Measurements from ENCODE around the gene ADK.
A peak's percentile ranks its signal among the peaks of the same experiment; 100 is the strongest.
"Not testable (repeated sequence)": the region's sequence is repeated elsewhere in the genome, so short reads cannot be mapped to it uniquely, and the experiment has no call there.

The ADK gene

DNA sequence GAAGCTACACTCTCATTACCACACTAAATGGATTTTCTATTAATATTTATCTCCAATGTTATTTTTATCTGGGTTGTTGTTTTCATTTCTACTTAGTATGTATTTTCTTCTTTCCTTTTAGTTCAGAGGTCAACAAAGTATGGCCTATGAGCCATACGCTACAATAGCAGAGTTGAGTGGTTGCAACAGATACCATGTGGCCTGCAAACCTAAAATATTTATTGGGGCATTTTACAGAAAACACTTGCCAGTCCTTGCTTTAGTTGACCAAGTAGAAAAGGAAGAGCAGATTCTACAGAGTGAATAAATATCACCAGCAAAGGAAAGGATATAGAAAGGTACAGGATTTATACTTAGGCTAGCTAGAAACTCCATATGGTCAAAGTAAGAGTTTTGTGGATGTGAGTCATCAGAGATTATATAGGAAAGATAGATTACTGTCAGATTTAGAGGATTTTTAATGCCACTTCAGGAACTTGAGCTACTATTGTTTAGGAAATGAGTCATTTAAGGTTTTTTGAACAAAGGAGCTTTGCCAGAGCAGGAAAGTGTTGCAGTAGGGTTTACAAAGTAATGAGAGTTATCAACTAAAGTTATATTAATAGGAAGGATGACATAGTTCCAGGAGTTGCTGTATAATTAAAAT, 352.1 kb downstream of the ADK start:
- DNase-seq = peak; percentile 26

DNA sequence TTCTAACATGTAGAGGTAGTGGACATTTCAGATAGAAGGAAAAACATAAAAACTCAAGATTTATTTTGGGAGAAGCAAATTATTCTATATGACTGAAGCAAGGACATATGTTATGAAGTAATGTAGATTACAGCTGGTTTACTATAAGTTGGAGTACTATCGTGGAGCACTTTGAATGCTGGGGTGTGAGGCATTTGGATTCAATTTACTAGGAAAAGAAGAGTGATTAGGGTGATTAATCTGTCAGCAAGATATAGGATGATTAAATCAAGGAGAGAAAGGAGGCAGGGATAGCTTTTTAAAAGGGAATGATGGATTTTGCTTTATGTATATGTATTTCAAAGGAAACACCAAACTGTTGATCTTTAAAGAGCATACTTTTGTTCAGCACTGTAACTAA, 356.9 kb downstream of the ADK start:
- no peak for DNase-seq

DNA sequence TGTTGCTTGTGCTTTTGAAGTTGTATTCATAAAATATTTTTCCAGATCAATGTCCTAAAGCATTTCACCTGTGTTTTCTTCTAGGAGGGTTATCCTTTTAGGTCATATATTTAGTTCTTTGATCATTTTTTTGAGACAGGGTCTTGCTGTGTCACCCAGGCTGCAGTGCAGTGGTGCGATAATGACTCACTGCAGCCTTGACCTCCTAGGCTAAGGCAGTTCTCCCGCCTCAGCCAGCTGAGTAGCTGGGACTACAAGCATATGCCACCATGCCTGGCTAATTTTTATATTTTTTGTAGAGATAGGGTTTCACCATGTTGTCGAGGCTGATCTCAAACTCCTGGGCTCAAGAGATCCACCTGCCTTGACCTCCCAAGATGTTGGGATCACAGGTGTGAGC, 359.6 kb downstream of the ADK start:
- DNase-seq = no peak

DNA sequence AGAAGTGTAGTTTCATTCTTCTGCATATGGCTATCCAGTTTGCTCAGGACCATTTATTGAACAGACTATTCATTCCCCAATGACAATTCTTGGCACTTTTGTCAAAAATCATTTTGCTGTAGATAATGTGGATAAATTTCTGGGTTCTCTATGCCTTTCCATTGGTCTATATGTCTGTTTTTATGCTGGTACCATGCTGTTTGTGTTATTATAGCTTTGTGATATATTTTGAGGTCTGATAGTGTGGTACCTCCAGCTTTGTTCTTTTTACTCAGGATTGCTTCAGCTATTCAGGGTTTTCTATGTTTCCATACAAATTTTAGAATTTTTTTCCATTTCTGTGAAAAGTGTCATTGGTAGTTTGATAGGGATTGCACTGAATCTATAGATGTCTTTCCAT, 360.0 kb downstream of the ADK start:
- DNase-seq = no peak

DNA sequence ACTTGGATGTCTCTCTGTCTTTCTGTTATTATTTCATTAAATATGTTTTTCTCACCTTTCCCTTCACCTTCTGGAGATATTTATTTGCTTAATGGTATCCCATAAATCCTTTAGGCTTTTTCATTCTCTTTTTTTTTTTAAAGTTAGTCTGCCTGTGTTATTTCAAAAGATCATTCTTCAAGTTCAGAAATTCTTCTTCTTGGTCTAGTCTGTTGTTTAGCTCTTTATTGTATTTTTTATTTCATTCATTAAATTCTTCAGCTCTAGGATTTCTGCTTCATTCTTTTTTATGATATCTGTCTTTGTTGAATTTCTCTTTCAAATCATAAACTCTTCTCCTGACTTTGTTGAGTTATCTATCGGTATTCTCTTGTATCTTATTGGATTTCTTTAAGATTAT, 363.3 kb downstream of the ADK start:
- no peak for DNase-seq

DNA sequence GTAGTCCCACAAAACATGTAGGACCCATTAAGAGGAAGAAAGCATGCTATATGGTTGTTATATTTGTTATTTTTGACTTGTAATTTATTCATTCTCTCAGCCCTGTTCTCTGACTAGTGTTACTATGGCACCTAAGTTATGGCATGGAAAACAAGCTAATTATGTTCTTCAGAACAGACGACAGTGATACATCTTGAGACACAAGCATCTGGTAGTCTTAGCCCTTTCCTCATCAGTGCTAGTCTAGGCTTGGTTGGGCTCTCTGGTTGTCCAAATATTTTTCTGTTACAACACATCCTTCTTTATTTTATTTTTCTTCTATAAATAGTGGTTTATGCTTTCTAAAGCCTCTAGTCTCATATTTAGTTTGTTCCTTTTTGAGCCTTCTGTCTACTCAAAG, 367.0 kb downstream of the ADK start:
- DNase-seq = peak; percentile 17

DNA sequence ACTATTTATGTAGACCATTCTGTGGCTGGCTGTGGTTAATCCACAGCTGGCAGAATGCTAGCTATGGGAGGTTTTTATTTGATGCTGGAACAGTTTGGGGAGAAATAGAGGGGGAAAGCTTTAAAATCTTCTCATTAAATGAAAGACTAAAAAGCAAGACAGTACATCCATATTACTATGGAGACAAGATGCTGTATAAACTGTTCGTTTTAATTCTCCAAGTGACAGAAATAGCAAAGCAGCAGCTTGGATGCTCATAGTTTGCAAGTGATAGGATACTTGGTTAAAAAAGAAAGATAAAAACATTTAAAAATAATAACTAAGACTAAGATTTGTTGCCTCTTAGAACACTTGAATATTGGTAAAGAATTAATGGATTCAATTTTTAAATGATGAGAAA, 370.5 kb downstream of the ADK start:
- DNase-seq = no peak

DNA sequence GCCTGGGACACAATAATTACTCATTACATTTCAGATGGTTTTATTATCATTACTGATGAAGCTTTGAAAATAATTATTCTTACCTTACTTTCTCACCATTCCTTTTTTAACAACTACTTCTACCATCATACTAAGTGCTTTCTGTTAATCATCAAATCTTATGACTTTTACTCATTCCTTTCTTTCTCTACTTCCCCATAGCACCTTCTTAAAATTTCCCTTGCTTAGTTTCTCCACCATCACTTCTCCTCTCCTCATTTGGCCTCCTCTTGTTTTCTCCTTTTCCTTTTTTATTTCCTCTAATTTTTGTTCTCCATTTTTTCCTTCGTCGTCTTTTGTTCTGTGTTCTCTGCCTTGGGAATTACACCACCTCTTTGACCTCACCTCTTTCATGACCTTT, 372.2 kb downstream of the ADK start:
- no peak for DNase-seq

DNA sequence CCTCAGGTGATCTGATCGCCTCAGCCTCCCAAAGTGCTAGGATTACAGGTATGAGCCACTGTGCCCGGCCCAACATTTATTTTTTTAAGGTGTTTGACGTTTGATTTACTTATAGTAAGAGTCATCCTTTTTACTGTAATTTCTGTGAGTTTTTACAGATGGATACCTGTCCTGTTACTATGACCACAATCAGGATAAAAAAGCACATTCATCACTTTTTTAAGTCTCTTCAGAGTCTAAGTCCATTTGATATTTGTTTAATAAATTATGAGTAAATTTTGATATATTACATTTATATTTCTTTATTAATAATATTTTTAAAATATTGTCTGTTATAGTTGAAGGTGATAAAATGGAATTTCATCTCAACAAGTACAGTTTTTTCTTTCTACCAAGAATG, 374.9 kb downstream of the ADK start:
- no peak for DNase-seq

DNA sequence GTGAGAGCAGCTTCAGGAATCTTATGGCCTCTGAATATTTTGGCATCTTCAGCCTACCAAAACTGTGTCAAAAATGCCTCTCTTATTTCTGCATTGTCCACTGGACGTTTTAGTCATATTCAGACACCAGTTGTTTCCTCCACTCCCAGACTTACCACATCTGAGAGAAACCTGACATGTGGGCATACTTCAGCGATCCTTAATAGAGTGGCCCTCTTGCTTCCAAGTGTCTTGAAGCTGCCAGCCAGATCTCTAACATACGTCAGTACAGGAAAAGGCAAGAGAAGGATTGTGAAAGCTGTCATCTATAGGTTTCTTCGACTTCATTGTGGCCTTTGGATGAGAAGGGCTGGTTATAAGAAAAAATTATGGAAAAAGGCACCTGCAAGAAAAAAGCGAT, 376.6 kb downstream of the ADK start:
- DNase-seq = not testable (repeated sequence)

DNA sequence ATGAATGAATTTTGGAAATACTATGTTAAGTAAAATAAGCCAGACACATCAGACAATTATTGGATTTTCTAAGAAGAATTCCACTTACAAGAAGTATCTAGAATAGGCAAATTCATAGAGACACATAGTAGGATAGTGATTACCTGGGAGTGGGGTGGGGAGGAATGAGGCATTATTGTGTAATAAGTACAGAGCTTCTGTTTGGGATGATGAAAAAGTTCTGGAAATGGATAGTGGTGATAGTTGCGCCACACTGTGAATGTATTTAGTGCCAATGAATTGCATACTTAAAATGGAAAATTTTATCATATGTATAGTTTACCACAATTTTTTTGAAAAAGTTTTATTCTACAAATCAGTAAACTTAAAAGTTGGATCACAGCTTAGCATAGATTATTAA, 378.2 kb downstream of the ADK start:
- DNase-seq = no peak

DNA sequence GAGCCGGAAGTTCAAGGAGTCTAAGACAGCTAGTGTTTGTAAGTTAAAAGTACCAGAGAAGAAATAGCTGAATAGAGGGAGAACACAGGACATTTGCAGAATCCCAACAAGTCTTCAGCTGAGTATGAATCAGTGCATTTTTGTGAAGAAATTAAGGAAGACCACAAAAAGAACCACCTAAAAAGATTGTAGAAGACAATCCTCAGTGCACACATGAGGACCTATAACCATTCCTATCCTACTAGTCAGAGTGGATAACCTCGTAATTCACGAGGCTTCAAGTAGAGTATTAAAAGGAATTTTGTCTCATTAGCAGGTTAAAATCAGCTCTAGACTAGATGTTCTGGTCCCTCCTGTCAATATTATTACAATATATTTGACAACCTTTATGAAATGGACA, 380.0 kb downstream of the ADK start:
- no peak for DNase-seq

DNA sequence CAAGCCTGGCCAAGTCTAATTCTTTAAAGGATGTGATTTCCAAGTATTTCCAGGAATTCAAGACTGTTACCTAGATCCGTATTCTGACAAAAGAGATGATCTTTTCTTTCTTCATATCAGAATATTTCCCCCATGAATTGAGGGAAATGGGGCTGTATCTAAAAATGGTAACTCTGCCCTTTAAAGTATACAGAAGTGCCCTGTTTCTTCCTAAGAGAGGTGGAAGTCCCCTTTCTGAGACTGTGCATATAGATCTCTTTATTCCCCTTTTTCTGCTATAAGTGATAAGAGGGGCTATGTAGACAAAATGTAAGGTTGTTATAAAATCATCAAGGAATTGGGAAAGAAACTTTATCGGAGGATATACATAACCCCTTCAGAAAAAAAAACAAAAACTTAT, 388.3 kb downstream of the ADK start:
- DNase-seq = no peak

DNA sequence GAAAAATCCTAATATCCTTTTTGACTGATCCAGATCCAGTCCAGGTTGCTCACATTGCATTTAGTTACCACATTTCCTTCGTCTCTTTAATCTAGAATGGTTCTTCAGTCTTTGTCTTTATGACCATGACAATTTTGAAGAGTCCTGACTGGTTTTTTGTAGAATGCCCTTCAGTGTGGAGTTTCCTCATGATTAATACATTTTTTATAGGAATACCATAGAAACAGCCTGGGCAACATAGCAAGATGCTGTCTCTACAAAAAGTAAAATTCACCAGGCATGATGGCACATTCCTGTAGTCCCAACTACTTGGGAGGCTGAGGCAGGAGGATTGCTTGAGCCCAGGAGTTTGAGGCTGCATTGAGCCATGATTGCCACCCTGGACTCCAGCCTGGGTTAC, 390.4 kb downstream of the ADK start:
- DNase-seq = no peak

DNA sequence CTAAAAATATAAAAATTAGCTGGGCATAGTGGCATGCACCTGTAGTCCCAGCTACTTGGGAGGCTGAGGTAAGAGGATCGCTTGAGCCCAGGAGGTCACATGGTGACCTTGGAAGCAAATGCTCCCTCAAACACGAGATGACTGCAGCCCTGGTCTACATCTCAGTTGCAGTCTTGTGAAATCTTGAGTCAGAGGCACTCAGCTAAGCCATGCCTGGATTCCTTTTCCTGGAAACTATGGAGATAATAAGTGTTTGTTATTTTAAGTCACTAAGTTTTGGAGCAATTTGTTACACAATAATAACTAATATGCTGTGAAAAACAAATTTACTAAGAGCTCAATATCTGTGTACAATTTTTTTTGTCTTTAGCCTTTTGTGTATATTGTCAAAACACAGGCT, 391.1 kb downstream of the ADK start:
- no peak for DNase-seq

DNA sequence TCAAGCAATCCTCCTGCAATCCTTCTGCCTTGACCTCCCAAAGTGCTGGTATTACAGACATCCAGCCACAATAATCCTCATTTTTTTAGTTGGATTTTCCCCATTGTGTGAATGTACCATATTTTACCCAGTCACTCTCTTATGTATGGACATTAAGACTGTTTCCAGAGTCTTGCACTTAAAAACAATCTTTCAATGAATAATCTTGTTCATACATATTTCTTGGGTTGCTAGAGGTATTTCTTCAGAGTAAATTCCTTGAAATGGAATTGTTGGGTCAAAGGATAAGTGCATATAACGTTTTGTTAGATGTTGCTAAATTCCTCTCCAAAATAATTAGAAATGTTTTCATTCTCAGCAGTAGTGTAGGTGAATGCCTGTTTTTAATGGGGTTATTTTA, 392.3 kb downstream of the ADK start:
- DNase-seq = no peak

DNA sequence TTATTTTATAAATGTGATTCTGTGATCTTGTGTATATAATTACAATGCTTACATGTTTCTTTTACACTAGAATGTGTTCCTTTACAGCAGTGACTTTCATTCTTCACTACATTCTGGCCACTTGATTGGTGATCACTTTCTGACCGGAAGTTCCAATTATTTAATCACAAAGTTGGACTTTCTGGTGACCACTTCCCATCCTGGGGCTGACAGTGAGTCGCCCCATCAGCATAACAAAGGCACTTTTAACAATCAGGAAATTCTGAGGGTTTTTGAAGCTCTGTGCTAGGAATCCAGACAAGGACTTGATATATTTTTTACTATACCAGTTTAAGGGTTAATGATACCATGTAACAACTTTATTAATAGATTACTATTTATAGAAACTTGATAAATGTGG, 393.1 kb downstream of the ADK start:
- no peak for DNase-seq

DNA sequence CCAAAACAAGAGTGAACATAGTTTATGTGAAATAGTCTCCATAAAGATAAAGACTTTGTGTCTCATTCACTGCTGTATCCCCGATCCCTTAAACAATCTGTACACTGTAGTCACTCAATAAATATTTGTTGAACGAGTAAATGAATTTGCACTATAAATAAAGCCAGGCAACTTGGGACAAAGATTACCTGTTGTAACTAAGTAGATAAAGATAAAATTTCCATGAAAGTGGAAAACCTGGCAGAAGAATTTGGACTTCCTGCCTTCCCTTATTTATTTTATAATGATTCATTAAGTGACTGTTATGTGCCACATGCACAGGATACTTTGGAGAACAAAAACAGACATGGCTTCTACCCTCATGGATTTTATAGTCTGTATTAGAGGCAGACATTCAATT, 397.7 kb downstream of the ADK start:
- DNase-seq = no peak

DNA sequence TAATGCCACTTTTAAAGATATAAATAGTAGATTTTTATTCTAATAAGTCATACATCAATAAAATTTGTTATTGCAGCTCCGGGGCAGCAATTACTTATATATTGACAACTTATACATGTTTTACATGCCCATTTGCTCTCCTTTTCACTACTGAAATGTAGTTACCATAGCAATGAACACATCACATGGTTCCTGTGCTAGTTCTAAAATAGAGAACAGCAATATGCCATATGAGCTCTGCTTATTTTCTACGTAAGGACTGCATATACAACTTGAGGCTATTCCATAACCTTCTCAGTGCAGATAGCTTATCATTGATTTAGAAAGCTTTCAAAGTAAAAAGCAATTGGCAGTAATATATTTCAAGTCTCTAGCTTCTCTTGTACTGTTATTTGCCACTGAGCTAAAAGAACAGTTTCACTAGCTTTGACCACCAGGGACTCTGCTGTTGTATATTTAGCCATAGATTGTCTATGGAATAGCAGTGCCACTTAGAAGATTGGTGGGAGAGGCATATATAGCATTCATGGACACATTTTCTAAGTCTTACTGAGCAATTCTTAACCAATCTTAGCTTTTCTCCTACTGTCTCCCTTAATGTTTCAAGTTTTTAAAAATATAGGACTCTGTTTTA, 405.2 kb downstream of the ADK start:
- no peak for DNase-seq

DNA sequence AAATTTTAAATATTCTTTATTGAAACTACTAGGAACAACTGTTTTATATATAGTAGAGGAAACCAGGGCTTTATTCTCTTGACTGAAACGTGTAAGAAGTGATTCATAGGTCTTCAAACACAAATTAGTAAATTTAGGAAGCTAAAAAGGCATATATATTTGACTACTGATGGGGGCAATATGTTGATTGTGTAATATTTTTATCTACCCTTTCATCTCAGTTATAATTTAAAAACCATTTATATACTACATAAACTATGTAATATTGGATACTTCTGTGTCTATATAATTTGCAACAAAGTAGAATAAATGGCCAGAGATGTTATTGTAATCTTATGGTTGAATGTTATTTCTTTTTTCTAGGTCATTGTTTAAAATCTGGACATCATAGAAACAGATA, 406.1 kb downstream of the ADK start:
- no peak for DNase-seq

DNA sequence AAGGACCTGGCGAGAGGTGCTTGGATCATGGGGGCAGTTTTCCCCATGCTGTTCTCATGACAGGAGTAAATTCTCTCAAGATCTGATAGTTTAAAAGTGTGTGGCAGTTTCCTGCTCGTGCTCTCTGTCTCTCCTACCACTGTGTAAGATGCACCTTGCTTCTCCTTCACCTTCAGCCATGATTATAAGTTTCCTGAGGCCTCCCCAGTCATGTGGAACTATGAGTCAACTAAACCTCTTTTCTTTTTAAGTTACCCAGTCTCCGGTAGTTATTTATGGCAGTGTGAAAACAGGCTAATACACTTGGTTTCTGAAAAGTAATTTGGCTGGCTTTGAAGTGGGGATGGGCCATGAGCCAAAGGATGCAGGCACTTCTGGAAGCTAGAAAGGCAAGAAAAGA, 407.4 kb downstream of the ADK start:
- no peak for DNase-seq

DNA sequence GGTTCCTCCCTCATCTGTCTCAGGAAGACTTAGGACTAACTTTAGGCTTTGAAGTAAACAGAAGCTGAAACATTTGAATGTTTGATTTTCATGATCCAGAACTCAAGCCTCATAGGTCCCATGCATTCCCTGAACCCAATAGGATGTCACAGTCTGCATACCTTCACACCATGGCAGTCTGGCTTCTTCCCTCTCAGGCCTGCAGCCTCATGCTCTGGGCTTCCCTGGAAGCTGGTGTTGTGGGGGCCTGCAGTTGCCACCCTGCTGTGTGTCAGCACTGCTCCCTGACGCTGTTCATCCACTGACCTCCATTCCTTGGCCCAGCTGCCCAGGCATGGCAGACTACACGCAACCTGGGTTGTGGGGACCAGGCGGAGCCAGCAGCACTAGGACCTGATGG, 407.9 kb downstream of the ADK start:
- DNase-seq = no peak

DNA sequence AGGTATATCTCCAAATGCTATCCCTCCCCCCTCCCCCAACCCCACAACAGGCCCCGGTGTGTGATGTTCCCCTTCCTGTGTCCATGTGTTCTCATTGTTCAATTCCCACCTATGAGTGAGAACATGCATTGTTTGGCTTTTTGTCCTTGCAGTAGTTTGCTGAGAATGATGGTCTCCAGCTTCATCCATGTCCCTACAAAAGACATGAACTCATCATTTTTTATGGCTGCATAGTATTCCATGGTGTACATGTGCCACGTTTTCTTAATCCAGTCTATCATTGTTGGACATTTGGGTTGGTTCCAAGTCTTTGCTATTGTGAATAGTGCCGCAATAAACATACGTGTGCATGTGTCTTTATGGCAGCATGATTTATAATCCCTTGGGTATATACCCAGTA, 417.9 kb downstream of the ADK start:
- not testable (repeated sequence) for DNase-seq

DNA sequence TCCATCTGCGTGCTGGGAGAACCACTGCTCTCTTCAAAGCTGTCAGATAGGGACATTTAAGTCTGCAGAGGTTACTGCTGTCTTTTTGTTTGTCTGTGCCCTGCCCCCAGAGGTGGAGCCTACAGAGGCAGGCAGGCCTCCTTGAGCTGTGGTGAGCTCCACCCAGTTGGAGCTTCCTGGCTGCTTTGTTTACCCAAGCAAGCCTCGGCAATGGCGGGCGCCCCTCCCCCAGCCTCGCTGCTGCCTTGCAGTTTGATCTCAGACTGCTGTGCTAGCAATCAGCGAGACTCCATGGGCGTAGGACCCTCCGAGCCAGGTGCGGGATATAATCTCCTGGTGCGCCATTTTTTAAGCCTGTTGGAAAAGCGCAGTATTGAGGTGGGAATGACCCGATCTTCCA, 422.5 kb downstream of the ADK start:
- DNase-seq = not testable (repeated sequence)

DNA sequence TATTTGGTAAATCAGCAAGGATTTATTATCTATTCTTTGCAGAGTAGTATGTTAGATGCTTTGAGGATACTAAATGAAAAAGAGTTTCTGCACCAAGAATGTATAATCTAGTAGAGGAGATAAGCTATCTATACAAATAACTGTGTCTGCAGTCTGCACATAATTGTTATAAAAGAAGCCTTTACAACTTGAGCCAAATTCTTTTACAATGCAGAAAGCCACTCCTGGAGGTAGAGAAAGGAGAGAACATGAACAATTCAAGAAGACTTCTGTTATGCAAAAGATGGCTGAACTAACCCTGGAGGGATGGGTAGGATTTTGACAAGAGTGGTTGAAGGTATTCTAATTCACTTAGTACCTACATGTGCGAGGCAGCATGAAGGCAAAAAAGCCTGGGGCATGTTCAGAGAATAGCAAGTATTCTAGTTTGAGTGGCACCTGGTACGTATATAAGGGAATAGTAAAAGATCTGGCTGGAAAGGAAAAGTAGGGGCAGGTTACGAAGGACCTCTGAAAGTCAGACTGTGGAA, 424.2 kb downstream of the ADK start:
- DNase-seq = no peak

All from NCI-H69 (cell line).